Islet precursor cell (in vitro differentiated cells): ENCODE measurements around the gene CARD19.

Source experiments
- DNase-seq: peaks from one replicate; pipeline ENCODE4 v3.0.0-alpha.2; 2018

The CARD19 gene

GRCh38 chr9:93107825-93108161 is 11.8 kb downstream of the CARD19 start:
- no peak for DNase-seq

DNA sequence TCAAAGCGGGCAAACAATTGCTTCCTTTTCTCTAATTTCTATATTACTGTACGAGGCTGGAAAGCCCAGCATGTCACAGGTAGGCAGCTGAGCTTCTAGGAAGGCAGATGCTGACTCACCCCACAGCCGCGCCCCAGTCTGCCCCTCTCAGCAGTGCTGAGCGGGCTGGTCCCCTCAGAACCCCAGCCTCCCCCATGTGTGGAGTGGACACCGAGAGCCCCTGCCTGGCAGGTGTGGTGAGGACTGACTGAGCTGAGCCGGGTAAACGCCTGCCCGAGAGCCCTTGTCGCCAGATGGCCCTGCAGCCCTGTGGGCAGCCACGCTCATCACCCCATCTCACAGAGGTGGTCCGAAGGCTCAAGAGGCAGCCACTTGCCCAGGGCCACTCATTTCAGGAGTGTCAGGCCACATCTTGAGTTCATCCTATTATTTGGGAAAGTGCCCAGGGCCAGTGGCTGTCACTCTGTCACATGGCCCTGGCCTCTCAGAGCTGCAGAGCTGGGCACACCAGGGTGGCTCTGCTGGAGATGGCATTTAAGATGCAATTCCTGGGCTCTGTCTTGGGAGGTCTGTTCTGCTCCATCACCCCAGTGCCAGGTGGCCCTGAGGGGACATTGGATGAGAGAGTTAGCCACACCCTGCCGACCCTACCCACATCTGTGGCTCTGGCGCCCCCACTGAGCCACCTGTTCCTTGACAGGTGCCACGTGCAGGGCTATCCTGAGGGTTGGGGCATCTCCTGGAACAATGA is 12.4 kb downstream of the CARD19 start:
- DNase-seq, result peak; percentile 47

- peak; percentile 39 for DNase-seq
Measured at GRCh38 chr9:93110311-93110855, 14.4 kb downstream of the CARD19 start.

GRCh38 chr9:93111001-93111370 is 15.0 kb downstream of the CARD19 start:
- peak; percentile 33 for DNase-seq

- DNase-seq, result peak; percentile 38
Measured at GRCh38 chr9:93111371-93112115, 15.5 kb downstream of the CARD19 start.

DNA sequence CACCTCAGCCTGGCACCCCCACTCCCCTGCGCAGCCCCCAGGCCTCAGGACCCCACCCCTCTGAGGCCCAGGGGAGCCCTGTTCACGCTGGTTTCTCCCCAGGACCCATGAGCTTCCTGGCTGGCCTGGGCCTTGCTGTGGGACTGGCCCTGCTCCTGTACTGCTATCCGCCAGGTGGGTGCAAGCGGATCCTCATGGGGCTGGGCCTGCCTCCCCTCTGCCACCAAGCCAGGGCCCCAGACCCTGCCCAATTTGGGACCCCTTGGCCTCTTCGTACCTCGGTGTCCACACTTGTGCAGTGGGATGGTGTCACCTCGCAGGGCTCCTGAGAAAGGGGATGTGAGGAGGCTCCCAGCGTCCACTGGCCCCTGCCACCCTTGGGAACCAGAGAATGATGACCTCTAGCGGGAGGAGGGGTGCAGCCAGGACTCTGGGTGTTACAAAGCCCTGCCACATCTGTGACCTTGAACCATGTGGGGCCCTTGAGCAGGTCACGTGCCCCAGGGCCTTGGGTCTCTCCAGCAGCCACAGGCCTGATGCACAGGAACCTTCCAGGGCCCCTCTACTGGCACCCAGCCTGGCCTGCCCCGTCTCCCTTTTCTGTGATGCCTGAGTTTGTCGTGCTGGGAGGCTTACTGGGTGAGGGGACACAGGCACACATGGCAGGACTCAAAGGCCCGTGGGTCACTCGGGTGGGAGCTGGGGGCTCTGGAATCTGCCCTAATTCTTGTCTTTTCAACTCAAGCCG is 16.3 kb downstream of the CARD19 start:
- peak; percentile 51 for DNase-seq

DNA sequence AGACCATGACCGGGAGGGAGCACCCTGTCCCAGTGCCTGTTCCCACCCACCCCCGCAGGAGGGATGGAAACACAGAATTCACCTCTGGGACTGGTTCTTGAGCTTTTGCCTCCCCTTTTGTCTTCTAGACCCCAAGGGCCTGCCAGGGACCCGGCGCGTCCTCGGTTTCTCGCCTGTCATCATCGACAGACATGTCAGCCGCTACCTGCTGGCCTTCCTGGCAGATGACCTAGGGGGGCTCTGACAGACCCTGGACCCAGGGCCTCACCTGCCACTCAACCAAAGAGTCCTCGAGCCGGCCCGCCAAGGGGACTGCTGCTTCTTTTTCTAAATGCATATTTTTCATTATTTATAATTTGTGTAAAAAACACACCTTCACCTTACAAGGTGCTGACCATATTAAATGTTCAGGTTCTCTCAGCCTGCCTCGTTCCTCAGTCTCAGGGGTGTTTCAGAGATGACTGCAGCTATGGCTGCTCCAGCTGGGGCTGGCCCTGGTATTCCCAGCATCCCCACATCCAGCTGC is 16.9 kb downstream of the CARD19 start:
- DNase-seq, result peak; percentile 41

GRCh38 chr9:93114169-93114983 is 18.4 kb downstream of the CARD19 start:
- DNase-seq, result peak; percentile 51

GRCh38 chr9:93114984-93115335 is 18.9 kb downstream of the CARD19 start:
- DNase-seq, result no peak

GRCh38 chr9:93115486-93116071 is 19.6 kb downstream of the CARD19 start:
- DNase-seq, result no peak

DNA sequence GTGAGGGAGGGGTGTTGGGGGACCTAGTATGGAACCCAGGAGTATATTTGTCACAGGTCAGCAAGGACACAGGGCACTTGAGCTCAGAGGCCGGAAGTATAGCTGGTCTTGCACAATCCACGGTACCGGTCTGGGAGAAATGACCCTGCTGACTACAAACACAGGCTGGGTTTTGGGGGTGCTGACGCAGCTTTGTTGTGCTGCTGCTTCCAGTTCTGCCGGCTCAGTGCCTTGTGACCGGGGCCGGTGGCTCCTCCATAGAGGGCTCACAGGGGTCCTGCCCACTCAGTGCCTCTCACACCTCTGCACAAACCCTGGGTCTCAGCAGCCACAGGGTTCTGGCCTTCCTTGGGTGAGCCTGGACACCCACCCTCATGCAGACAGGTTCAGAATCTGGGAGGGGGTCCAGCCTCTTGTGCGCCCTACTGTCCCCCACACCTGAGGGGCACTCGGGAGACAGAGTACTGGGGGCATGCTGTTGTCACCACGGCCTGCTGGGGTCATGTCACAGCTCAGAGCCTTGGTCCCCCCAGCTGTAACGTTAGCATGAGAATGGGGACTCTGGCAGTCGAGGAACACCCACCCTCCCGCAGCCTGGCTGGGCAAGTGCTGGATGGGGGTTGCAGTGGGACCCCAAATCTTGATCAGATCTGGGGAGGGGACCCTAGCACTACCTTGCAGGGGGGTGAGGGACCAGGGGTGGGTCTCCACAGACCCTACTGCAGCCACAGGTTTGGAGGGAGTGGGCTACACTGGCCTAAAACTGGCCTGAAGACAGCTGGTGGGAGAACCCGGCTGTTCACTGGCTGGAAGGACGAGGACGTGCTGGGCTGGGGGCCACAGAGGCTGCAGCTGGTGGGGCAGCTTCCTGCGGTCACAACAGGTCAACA is 20.3 kb downstream of the CARD19 start:
- DNase-seq, result peak; percentile 49

- DNase-seq, result peak; percentile 7
Measured at GRCh38 chr9:93117521-93117920, 21.5 kb downstream of the CARD19 start.

GRCh38 chr9:93117924-93118862 is 22.2 kb downstream of the CARD19 start:
- DNase-seq, result peak; percentile 36

DNA sequence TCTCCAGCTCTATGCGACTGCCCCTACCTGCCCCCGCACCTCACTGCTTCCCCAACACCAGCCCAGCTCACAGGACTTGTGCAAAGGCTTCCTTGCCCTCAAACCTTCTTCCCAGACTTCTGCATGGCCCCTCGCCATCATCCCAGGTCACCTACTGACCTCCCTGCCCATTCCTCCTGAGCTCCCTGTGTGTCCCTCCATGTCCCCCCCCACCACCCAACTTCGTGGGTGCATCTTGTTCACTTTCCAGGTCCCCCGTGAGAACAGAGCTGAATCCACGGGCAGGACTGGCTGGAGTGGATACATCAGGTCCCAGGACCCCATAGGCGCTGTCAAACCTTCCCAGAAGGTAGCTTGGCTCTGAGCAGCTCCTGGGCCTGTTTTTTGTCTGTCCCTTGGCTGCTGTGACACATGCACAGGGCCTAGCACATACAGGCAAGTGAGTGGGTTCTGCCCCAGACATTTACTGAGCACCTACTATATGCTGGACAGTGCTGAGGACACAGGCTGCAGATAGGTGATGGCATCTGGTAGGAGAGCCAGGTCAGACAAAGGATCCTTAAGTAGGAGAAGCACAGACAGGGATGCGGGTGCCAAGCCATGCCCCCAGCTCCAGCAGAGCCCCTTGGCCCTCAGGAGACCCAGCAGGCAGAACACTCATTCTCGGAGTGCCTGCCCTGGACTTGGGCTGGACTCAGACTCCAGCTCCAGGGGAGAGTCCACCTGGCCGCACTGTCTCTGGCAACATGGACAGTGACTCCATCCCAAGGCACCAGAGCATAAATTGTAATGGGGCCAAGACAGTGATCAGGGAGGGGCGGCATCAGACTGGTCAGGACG is 23.1 kb downstream of the CARD19 start:
- DNase-seq, result peak; percentile 46

GRCh38 chr9:93119703-93119952 is 23.6 kb downstream of the CARD19 start:
- DNase-seq, result no peak

GRCh38 chr9:93119953-93120845 is 24.2 kb downstream of the CARD19 start:
- DNase-seq, result peak; percentile 70

DNA sequence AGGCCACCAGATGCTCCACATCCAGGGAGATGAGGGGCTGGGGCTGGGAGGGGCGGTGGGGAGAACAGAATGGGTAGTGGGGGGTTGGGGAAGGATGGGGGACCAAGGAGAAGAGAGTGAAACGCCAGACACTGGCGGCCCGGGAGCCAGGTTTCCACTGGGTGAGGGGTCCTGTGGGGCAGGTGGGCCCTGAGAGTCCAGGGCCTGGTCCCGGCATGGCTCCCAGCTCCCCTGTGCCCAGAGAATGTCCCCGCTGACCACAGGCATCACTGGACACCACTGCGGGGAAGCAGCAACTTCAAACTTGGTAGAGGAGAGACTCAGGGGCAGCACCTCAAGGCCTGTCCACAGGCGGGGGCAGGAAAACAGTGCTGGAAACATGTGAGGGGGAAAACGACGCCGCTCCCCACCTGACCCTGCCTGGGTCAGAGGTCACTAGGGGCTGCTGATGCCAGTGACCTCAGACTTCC is 24.9 kb downstream of the CARD19 start:
- DNase-seq, result peak; percentile 48
